ENCODE data around the gene CEP85L. TPM values are rescaled to one million over a fixed set of nuclear protein-coding genes. Genes with fewer than 3 reads are reported as not detected.

The CEP85L gene
- total and polyA plus RNA-seq, 10 donors: 6.3 to 46.5 (median 30.7) TPM

DNA sequence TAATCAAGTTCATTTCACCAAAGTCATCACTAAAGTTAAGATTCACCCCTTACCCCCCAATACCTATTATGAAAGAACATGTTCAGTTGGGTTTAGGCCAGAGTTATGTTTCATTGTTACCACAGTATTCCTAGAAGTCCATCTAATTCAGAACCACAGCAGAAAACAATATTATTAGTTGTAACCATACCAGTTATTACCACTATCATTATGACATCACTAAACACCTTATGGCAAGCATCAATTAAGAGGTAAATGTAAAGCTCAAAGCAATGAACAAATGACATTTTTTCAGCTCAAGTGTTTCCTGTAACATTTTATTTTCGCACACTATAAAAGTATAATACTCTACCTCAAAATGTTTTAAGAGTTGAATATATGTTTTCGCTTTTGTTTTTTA, 4.4 kb downstream of the CEP85L start:
- H3K27me3 ChIP-seq (replicated peaks in 1 of 7): no peaks in the 10 kb centered on the region
- no peak for DNase-seq
- TF ChIP-seq, protein P1, sequence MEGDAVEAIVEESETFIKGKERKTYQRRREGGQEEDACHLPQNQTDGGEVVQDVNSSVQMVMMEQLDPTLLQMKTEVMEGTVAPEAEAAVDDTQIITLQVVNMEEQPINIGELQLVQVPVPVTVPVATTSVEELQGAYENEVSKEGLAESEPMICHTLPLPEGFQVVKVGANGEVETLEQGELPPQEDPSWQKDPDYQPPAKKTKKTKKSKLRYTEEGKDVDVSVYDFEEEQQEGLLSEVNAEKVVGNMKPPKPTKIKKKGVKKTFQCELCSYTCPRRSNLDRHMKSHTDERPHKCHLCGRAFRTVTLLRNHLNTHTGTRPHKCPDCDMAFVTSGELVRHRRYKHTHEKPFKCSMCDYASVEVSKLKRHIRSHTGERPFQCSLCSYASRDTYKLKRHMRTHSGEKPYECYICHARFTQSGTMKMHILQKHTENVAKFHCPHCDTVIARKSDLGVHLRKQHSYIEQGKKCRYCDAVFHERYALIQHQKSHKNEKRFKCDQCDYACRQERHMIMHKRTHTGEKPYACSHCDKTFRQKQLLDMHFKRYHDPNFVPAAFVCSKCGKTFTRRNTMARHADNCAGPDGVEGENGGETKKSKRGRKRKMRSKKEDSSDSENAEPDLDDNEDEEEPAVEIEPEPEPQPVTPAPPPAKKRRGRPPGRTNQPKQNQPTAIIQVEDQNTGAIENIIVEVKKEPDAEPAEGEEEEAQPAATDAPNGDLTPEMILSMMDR (IDR thresholded peaks at IDR 0.05 in 8 of 11, conservative IDR thresholded peaks at IDR 0.05 in 3 of 11): no peak
- no peak for TF ChIP-seq POLR2A (IDR thresholded peaks at IDR 0.05)
- peaks cover 0 to 8% (median 0%) of the 10 kb centered on the region in 6 donors for H3K36me3 ChIP-seq
- WGBS, 5 donors: 95 to 100% (median 97%) methylated on average over 2 of the region's 2 CpGs
- no peak overlapping the region for H3K4me3 ChIP-seq
- H3K4me1 ChIP-seq: peaks cover 10 to 79% (median 26%) of the 10 kb centered on the region in 6 donors
- no peaks in the 10 kb centered on the region for H3K9me3 ChIP-seq
- intact Hi-C loops (cut with DNase I; ENCODE audit: low total_unique reads): no loop called here
- H3K27ac ChIP-seq: no peak overlapping the region

DNA sequence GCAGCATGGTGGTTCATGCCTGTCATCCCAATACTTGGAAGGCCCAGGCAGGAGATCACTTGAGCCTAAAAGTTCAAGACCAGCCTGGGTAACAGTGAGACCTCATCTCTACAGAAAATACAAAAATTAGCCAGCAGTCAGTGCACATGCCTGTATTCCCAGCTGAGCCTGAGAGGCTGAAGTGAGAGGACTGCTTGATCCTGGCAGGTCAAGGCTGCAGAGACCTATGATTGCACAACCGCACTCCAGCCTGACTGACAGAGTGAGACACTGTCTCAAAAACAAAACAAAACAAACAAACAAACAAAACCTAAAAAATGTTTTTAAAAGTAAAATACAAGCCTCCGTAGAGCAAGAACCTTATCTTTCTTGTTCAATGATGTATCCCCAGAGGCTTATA, 6.0 kb downstream of the CEP85L start:
- H3K27me3 ChIP-seq (replicated peaks in 1 of 7): no peaks in the 10 kb centered on the region

DNA sequence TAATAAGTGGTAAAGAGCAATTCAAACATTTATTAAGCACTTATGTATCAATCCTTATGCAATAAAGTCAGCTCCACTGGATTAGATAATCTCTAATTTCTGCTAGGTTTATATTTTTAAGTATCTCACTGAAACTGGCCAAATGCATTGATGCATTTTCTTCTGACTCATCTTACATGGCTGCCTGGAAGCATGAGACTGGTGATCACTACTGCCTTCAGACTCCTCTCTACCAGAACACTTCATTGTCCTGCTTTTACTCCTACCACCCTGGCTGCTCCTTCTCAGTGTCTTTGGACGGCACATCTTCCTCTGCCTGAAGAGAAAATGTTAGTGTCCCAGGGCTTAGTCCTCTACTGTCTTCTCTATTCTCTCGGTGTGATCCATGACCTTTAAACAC, 7.4 kb downstream of the CEP85L start:
- WGBS, 5 donors: 92 to 97% (median 97%) methylated on average over 2 of the region's 2 CpGs
- Histone ChIP-seq H3K27ac (no peak overlapping the region), H3K27me3 (replicated peaks in 1 of 7) (no peaks in the 10 kb centered on the region), H3K36me3 (peaks cover 0 to 8% (median 0%) of the 10 kb centered on the region in 6 donors), H3K9me3 (no peaks in the 10 kb centered on the region), H3K4me3 (no peak overlapping the region), H3K4me1 (peaks cover 7 to 90% (median 35%) of the 10 kb centered on the region in 6 donors)
- DNase-seq: no peak
- no peak for TF ChIP-seq POLR2AphosphoS5 (IDR thresholded peaks at IDR 0.05)
- TF ChIP-seq POLR2A (IDR thresholded peaks at IDR 0.05): no peak
- TF ChIP-seq, protein P1 (IDR thresholded peaks at IDR 0.05 in 8 of 11, conservative IDR thresholded peaks at IDR 0.05 in 3 of 11): no peak
- intact Hi-C loops (cut with DNase I; ENCODE audit: low total_unique reads): no loop called here

More for the DNA sequence above, 6.0 kb downstream of the CEP85L start:
- no peak overlapping the region for H3K4me3 ChIP-seq
- DNase-seq: no peak
- H3K4me1 ChIP-seq: peaks cover 10 to 90% (median 37%) of the 10 kb centered on the region in 6 donors
- peaks cover 0 to 8% (median 0%) of the 10 kb centered on the region in 6 donors for H3K36me3 ChIP-seq
- intact Hi-C loops (cut with DNase I; ENCODE audit: low total_unique reads): no loop called here
- no peaks in the 10 kb centered on the region for H3K9me3 ChIP-seq
- WGBS, 5 donors: 81 to 91% (median 85%) methylated on average over 2 of the region's 2 CpGs
- H3K27ac ChIP-seq: no peak overlapping the region
- TF ChIP-seq, protein P1 (IDR thresholded peaks at IDR 0.05 in 8 of 11, conservative IDR thresholded peaks at IDR 0.05 in 3 of 11): no peak
- TF ChIP-seq POLR2AphosphoS5 (IDR thresholded peaks at IDR 0.05) (no peak), POLR2A (IDR thresholded peaks at IDR 0.05) (no peak)

DNA sequence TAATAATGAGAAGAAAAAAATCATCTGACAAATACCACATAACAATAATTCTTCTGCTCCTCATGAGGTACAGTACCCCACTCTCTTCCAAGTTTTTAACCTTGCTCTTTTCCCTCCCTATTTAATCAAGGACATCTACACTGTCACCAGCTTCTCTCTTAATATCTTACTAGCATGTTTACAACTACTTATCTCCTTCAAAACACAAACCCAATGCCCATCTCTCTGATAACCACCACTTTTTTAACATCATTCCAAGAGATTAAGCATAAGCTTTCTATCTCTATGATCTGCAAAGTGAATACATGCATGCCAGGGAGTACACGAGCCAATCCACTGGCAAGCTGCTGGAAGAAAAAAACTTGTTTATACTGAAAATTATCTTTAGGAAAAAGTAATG, 10.3 kb downstream of the CEP85L start:
- Histone ChIP-seq H3K27ac (no peak overlapping the region), H3K27me3 (replicated peaks in 1 of 7) (no peaks in the 10 kb centered on the region), H3K4me3 (no peak overlapping the region), H3K36me3 (peaks cover 0 to 5% (median 0%) of the 10 kb centered on the region in 6 donors), H3K4me1 (peaks cover 8 to 83% (median 40%) of the 10 kb centered on the region in 6 donors), H3K9me3 (peaks cover 0 to 4% (median 0%) of the 10 kb centered on the region in 8 donors)
- no peak for DNase-seq
- 70 to 77% (median 75%) methylated on average over 1 of the region's 1 CpG for WGBS, 5 donors
- TF ChIP-seq POLR2AphosphoS5 (IDR thresholded peaks at IDR 0.05): no peak
- TF ChIP-seq, protein P1 (IDR thresholded peaks at IDR 0.05 in 8 of 11, conservative IDR thresholded peaks at IDR 0.05 in 3 of 11): no peak
- no peak for TF ChIP-seq POLR2A (IDR thresholded peaks at IDR 0.05)
- intact Hi-C loops (cut with DNase I; ENCODE audit: low total_unique reads): no loop called here
